Panc1 (cell line): Measurements from ENCODE around the gene SNRK. TPM values are rescaled to one million over a fixed set of nuclear protein-coding genes. Genes with fewer than 3 reads are reported as not detected.

Experiments
- ATAC-seq: fragments of 200-7000 bp; cut with Tn5 transposase; 2 replicates; pipeline ENCODE4 v1.9.1; 2020; ENCODE audit warnings: mild to moderate bottlenecking, moderate library complexity
- BruUV-seq: library from RNA; stranded (reverse); fragments of 400-500 nt; replicated peaks from 2 replicates; lab custom pipeline; 2021; lab: Mats Ljungman, UMichigan
- CTCF ChIA-PET: fragments of 300-600 bp; sonication (Branson Sonifier 250); formaldehyde crosslinking; loops from one replicate; lab custom pipeline; 2022; ENCODE audit warnings: antibody characterized with exemption; lab: Charles Lee
- POLR2A ChIA-PET: fragments of 300-600 bp; sonication (Branson Sonifier 250); formaldehyde crosslinking; loops from one replicate; lab custom pipeline; 2022; ENCODE audit warnings: antibody characterized with exemption; lab: Charles Lee
- DNase-seq: peaks from one replicate; pipeline ENCODE4 v3.0.0-alpha.2; 2010; ENCODE audit warnings: low read depth, low spot score
- H3K27ac ChIP-seq: 2 replicates; pipeline ENCODE4 v1.5.1; 2011; ENCODE audit warnings: mild to moderate bottlenecking, low read length, inconsistent platforms
- H3K27me3 ChIP-seq: fragments of 200-500 bp; sonication (Bioruptor generic); 2 replicates; pipeline ENCODE4 v1.6.0; 2014; ENCODE audit warnings: low read length, inconsistent platforms; ENCODE audit not compliant: control insufficient read depth, insufficient read depth
- H3K36me3 ChIP-seq: fragments of 200-500 bp; sonication (Bioruptor generic); 2 replicates; pipeline ENCODE4 v1.5.1; 2014; ENCODE audit warnings: inconsistent platforms, mild to moderate bottlenecking, low read length, moderate library complexity; ENCODE audit not compliant: control insufficient read depth, insufficient read depth
- H3K4me1 ChIP-seq: 2 replicates; pipeline ENCODE4 v1.5.1; 2011; ENCODE audit warnings: inconsistent platforms, mild to moderate bottlenecking, low read length, moderate library complexity; ENCODE audit not compliant: control insufficient read depth, insufficient read depth
- H3K4me3 ChIP-seq, 2 experiments: 2 replicates each; pipeline ENCODE4 v1.5.1; 2011 to 2012; ENCODE audit warnings: low read depth in 2 of 2, low read length in 2 of 2, mild to moderate bottlenecking in 2 of 2, inconsistent platforms in 1 of 2, moderate library complexity in 1 of 2
- H3K9me3 ChIP-seq: fragments of 200-500 bp; sonication (Bioruptor generic); 2 replicates; pipeline ENCODE4 v1.5.1; 2014; ENCODE audit warnings: low read depth, mild to moderate bottlenecking, inconsistent platforms, low read length, moderate library complexity; ENCODE audit not compliant: control insufficient read depth, insufficient read depth
- POLR2AphosphoS5 ChIP-seq: IDR thresholded peaks from 2 replicates; pipeline ENCODE4 v1.6.1; 2012; ENCODE audit warnings: mild to moderate bottlenecking, low read depth, low read length, moderate library complexity
- SIN3A ChIP-seq: IDR thresholded peaks from 2 replicates; pipeline ENCODE4 v1.6.1; 2012; ENCODE audit warnings: low read depth, mild to moderate bottlenecking, low read length, moderate library complexity, borderline replicate concordance; ENCODE audit not compliant: insufficient read depth
- TCF7L2 ChIP-seq: IDR thresholded peaks from 2 replicates; pipeline ENCODE4 v1.6.1; 2011; ENCODE audit warnings: mild to moderate bottlenecking, low read depth, low read length, inconsistent platforms
- in situ Hi-C: cut with HindIII; loops from 2 replicates; pipeline ENCODE4 v1.10.0; 2016; ENCODE audit warnings: low sequenced_read_pairs, low pct_unique_long_range_greater_than_20kb
- intact Hi-C: fragments of 100-400 bp; cut with micrococcal nuclease; formaldehyde crosslinking; loops from one replicate; pipeline ENCODE4 v1.10.0; 2022; ENCODE audit not compliant: unreplicated experiment
- total RNA-seq: library from RNA; stranded (reverse); gene quantifications from one replicate; pipeline ENCODE4 v1.2.1, GENCODE V29; 2021; ENCODE audit not compliant: unreplicated experiment
- TF ChIP-seq, protein P1 (sequence below): fragments of 450-650 bp; IDR thresholded peaks from 2 replicates; pipeline ENCODE4 v1.5.1; 2017; ENCODE audit warnings: mild to moderate bottlenecking
- TF ChIP-seq, protein P2 (sequence below), 2 experiments: IDR thresholded peaks; 2 replicates each; pipeline ENCODE4 v1.6.1; 2011 to 2012; ENCODE audit warnings: low read depth in 2 of 2, control low read depth in 1 of 2, low read length in 1 of 2, mild to moderate bottlenecking in 1 of 2, moderate library complexity in 1 of 2; ENCODE audit not compliant: insufficient read depth in 1 of 2

Gene SNRK
- total RNA-seq, 1 experiment from 2014 or later = 11.0 TPM

DNA sequence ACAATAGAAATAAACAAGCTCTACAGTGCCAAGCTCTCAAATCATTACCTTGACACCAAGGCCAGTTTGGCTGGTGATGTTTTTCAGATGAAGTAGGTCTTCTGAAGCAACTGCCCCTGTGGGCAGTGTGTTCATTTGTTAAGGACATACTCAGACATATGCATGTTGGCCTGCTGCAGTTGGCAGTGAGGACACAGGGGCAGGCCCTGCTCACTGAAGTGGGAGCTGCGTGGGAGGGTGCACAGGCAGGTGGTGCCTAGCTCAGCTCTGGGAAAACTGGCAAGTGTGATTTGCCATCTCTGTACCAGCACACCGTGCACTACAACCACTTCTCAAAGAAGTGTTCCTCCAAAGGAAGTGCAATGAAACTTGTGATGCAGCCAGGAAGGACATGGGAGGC is 28.5 kb upstream of the SNRK start:
- no peaks in the 10 kb centered on the region for H3K4me1 ChIP-seq
- peaks cover 2% of the 10 kb centered on the region; the same call in 1 of the 2 replicates for H3K27me3 ChIP-seq
- no peaks in the 10 kb centered on the region for H3K9me3 ChIP-seq
- in situ Hi-C loops (no loop called here), intact Hi-C loops (no loop called here)
- POLR2A ChIA-PET = interaction anchor here (0.6 kb wide), 1 partner anchor 936 kb away, joined by 3 read pairs; no protein-coding TSS in a partner anchor
- ATAC-seq = no peak
- CTCF ChIA-PET = interaction anchor here (0.6 kb wide), 1 partner anchor 32 kb away, joined by 3 read pairs; no protein-coding TSS in a partner anchor
- H3K36me3 ChIP-seq = no peaks in the 10 kb centered on the region
- H3K27ac ChIP-seq = no peak overlapping the region
- DNase-seq = no peak
- H3K4me3 ChIP-seq = no peak overlapping the region
- TF ChIP-seq POLR2AphosphoS5 (no peak), TCF7L2 (no peak)
- TF ChIP-seq, protein P1, sequence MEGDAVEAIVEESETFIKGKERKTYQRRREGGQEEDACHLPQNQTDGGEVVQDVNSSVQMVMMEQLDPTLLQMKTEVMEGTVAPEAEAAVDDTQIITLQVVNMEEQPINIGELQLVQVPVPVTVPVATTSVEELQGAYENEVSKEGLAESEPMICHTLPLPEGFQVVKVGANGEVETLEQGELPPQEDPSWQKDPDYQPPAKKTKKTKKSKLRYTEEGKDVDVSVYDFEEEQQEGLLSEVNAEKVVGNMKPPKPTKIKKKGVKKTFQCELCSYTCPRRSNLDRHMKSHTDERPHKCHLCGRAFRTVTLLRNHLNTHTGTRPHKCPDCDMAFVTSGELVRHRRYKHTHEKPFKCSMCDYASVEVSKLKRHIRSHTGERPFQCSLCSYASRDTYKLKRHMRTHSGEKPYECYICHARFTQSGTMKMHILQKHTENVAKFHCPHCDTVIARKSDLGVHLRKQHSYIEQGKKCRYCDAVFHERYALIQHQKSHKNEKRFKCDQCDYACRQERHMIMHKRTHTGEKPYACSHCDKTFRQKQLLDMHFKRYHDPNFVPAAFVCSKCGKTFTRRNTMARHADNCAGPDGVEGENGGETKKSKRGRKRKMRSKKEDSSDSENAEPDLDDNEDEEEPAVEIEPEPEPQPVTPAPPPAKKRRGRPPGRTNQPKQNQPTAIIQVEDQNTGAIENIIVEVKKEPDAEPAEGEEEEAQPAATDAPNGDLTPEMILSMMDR = no peak
- no TSS peak for BruUV-seq

DNA sequence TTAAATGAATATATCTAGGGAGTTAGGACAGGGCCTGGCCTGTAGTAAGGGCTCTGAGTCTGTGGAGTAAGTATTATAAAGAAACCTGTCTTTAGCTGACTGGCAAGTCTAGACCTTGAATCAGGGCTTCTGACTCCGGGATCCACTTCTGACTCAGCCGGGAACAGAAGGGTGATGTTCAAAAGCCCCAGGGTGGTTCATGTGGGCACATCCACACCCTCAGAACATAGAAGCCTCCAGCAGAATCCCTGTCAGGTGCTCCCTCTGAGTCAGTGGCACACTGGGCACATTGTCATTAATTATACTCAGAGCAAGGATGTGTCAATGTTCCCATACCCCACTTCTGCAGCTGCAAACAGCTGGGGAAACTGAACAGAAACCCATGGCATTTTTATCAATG is 26.7 kb upstream of the SNRK start:
- no peaks in the 10 kb centered on the region for H3K4me1 ChIP-seq
- in situ Hi-C loops = no loop called here
- intact Hi-C loops = no loop called here
- no peak overlapping the region for H3K4me3 ChIP-seq
- no peaks in the 10 kb centered on the region for H3K9me3 ChIP-seq
- CTCF ChIA-PET = no interaction called here
- ATAC-seq = no peak
- H3K27ac ChIP-seq = no peak overlapping the region
- no TSS peak for BruUV-seq
- POLR2A ChIA-PET = no interaction called here
- no peak for DNase-seq
- no peak for TF ChIP-seq POLR2AphosphoS5
- TF ChIP-seq TCF7L2 = no peak
- TF ChIP-seq, protein P1 = no peak
- TF ChIP-seq SIN3A = no peak
- TF ChIP-seq, protein P2, sequence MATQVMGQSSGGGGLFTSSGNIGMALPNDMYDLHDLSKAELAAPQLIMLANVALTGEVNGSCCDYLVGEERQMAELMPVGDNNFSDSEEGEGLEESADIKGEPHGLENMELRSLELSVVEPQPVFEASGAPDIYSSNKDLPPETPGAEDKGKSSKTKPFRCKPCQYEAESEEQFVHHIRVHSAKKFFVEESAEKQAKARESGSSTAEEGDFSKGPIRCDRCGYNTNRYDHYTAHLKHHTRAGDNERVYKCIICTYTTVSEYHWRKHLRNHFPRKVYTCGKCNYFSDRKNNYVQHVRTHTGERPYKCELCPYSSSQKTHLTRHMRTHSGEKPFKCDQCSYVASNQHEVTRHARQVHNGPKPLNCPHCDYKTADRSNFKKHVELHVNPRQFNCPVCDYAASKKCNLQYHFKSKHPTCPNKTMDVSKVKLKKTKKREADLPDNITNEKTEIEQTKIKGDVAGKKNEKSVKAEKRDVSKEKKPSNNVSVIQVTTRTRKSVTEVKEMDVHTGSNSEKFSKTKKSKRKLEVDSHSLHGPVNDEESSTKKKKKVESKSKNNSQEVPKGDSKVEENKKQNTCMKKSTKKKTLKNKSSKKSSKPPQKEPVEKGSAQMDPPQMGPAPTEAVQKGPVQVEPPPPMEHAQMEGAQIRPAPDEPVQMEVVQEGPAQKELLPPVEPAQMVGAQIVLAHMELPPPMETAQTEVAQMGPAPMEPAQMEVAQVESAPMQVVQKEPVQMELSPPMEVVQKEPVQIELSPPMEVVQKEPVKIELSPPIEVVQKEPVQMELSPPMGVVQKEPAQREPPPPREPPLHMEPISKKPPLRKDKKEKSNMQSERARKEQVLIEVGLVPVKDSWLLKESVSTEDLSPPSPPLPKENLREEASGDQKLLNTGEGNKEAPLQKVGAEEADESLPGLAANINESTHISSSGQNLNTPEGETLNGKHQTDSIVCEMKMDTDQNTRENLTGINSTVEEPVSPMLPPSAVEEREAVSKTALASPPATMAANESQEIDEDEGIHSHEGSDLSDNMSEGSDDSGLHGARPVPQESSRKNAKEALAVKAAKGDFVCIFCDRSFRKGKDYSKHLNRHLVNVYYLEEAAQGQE (IDR thresholded peaks at IDR 0.05; ENCODE audit: insufficient read depth in 1 of 2, low read depth in 2 of 2, low read length in 1 of 2) = no peak
- no peaks in the 10 kb centered on the region for H3K36me3 ChIP-seq
- H3K27me3 ChIP-seq = no peaks in the 10 kb centered on the region
